Measurements from ENCODE around the gene BSND. TPM values are rescaled to one million over a fixed set of nuclear protein-coding genes. Genes with fewer than 3 reads are reported as not detected.

BSND gene
- total and polyA plus RNA-seq, 2 experiments from 2014 or later = 0.21 to 0.23 TPM

GRCh38 chr1:54968551-54968950 is 30.2 kb upstream of the BSND start:
- no peaks in the 10 kb centered on the region for H3K79me2 ChIP-seq
- TF ChIP-seq EZH2 (IDR thresholded peaks at IDR 0.05; ENCODE audit: borderline replicate concordance) (no peak), EZH2phosphoT487 (IDR thresholded peaks at IDR 0.05; ENCODE audit: low read depth, severe bottlenecking, unreplicated experiment) (no peak)
- TF ChIP-seq, protein P1, sequence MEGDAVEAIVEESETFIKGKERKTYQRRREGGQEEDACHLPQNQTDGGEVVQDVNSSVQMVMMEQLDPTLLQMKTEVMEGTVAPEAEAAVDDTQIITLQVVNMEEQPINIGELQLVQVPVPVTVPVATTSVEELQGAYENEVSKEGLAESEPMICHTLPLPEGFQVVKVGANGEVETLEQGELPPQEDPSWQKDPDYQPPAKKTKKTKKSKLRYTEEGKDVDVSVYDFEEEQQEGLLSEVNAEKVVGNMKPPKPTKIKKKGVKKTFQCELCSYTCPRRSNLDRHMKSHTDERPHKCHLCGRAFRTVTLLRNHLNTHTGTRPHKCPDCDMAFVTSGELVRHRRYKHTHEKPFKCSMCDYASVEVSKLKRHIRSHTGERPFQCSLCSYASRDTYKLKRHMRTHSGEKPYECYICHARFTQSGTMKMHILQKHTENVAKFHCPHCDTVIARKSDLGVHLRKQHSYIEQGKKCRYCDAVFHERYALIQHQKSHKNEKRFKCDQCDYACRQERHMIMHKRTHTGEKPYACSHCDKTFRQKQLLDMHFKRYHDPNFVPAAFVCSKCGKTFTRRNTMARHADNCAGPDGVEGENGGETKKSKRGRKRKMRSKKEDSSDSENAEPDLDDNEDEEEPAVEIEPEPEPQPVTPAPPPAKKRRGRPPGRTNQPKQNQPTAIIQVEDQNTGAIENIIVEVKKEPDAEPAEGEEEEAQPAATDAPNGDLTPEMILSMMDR (IDR thresholded peaks at IDR 0.05; ENCODE audit: poor library complexity) = no peak
- no peaks in the 10 kb centered on the region for H4K20me1 ChIP-seq (ENCODE audit: insufficient read depth, poor library complexity, severe bottlenecking)
- H3K27ac ChIP-seq = no peak overlapping the region
- no peak overlapping the region for H2AFZ ChIP-seq
- H3K4me2 ChIP-seq = no peak overlapping the region
- no peak overlapping the region for H3K4me3 ChIP-seq
- H3K36me3 ChIP-seq (replicated peaks; ENCODE audit: insufficient read depth, low read depth) = no peaks in the 10 kb centered on the region
- H3K9me2 ChIP-seq (replicated peaks; ENCODE audit: insufficient read depth) = no peaks in the 10 kb centered on the region
- H3K4me1 ChIP-seq (ENCODE audit: insufficient read depth) = no peaks in the 10 kb centered on the region
- 86% methylated on average over 4 of the region's 4 CpGs for WGBS (ENCODE audit: low lambda C conversion rate, missing lambda C conversion rate)
- no peaks in the 10 kb centered on the region for H3K27me3 ChIP-seq
- no peak for DNase-seq (ENCODE audit: low spot score)
- H3K9me3 ChIP-seq (ENCODE audit: low read depth) = no peaks in the 10 kb centered on the region

DNA sequence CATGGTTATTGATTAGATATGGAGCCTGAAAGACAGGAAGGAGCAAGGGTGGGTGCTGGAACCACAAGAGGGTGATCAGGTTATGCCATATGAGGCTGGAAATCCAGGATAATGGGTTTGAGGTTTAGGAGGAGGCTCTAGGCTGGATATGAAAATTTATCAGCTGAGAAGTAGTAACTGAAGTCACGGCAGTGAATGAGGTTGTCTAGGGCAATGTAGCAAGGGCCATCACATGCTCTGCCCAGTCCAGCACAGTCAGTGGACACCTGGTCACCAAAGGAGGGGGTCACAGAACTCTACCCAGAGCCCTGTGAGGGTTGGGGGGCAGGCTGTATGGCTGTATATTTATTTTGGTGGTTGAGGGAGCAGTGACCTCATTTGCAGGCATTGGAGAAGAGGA is 28.9 kb upstream of the BSND start:
- no peaks in the 10 kb centered on the region for H3K4me1 ChIP-seq (ENCODE audit: insufficient read depth)
- H3K4me3 ChIP-seq = no peak overlapping the region
- no peaks in the 10 kb centered on the region for H3K9me2 ChIP-seq (replicated peaks; ENCODE audit: insufficient read depth)
- H3K36me3 ChIP-seq (replicated peaks; ENCODE audit: insufficient read depth, low read depth) = no peaks in the 10 kb centered on the region
- 92% methylated on average over 1 of the region's 1 CpG for whole genome bisulfite sequencing (ENCODE audit: low lambda C conversion rate, missing lambda C conversion rate)
- no peaks in the 10 kb centered on the region for H3K9me3 ChIP-seq (ENCODE audit: low read depth)
- DNase-seq (ENCODE audit: low spot score) = no peak
- H3K4me2 ChIP-seq = no peak overlapping the region
- H2AFZ ChIP-seq = no peak overlapping the region
- H3K27ac ChIP-seq = no peak overlapping the region
- no peaks in the 10 kb centered on the region for H4K20me1 ChIP-seq (ENCODE audit: insufficient read depth, poor library complexity, severe bottlenecking)
- H3K79me2 ChIP-seq = no peaks in the 10 kb centered on the region
- no peaks in the 10 kb centered on the region for H3K27me3 ChIP-seq
- TF ChIP-seq EZH2 (IDR thresholded peaks at IDR 0.05; ENCODE audit: borderline replicate concordance) (no peak), EZH2phosphoT487 (IDR thresholded peaks at IDR 0.05; ENCODE audit: low read depth, severe bottlenecking, unreplicated experiment) (no peak)
- TF ChIP-seq, protein P1 (IDR thresholded peaks at IDR 0.05; ENCODE audit: poor library complexity) = no peak

GRCh38 chr1:54970901-54971300 is 27.8 kb upstream of the BSND start:
- TF ChIP-seq EZH2 (IDR thresholded peaks at IDR 0.05; ENCODE audit: borderline replicate concordance) = no peak
- no peak for TF ChIP-seq EZH2phosphoT487 (IDR thresholded peaks at IDR 0.05; ENCODE audit: low read depth, severe bottlenecking, unreplicated experiment)
- TF ChIP-seq, protein P1 (IDR thresholded peaks at IDR 0.05; ENCODE audit: poor library complexity) = no peak
- Histone ChIP-seq H3K36me3 (replicated peaks; ENCODE audit: insufficient read depth, low read depth) (no peaks in the 10 kb centered on the region), H3K27me3 (no peaks in the 10 kb centered on the region), H3K9me3 (ENCODE audit: low read depth) (no peaks in the 10 kb centered on the region), H3K4me2 (no peak overlapping the region), H3K27ac (peak overlapping the region; percentile 82), H3K4me1 (ENCODE audit: insufficient read depth) (no peaks in the 10 kb centered on the region), H4K20me1 (ENCODE audit: insufficient read depth, poor library complexity, severe bottlenecking) (no peaks in the 10 kb centered on the region), H3K9me2 (replicated peaks; ENCODE audit: insufficient read depth) (no peaks in the 10 kb centered on the region), H3K79me2 (no peaks in the 10 kb centered on the region), H3K4me3 (no peak overlapping the region), H2AFZ (no peak overlapping the region)
- WGBS (ENCODE audit: low lambda C conversion rate, missing lambda C conversion rate) = 87% methylated on average over 5 of the region's 5 CpGs
- DNase-seq (ENCODE audit: low spot score) = peak; percentile 4

- no peaks in the 10 kb centered on the region for H3K9me3 ChIP-seq (ENCODE audit: low read depth)
- no peak overlapping the region for H3K4me3 ChIP-seq
- no peaks in the 10 kb centered on the region for H3K79me2 ChIP-seq
- no peaks in the 10 kb centered on the region for H3K9me2 ChIP-seq (replicated peaks; ENCODE audit: insufficient read depth)
- 69% methylated on average over 7 of the region's 7 CpGs for WGBS (ENCODE audit: low lambda C conversion rate, missing lambda C conversion rate)
- H3K36me3 ChIP-seq (replicated peaks; ENCODE audit: insufficient read depth, low read depth) = no peaks in the 10 kb centered on the region
- H3K27ac ChIP-seq = peak overlapping the region; percentile 82
- DNase-seq (ENCODE audit: low spot score) = peak; percentile 56
- no peak overlapping the region for H2AFZ ChIP-seq
- no peaks in the 10 kb centered on the region for H4K20me1 ChIP-seq (ENCODE audit: insufficient read depth, poor library complexity, severe bottlenecking)
- H3K4me1 ChIP-seq (ENCODE audit: insufficient read depth) = no peaks in the 10 kb centered on the region
- H3K27me3 ChIP-seq = no peaks in the 10 kb centered on the region
- TF ChIP-seq EZH2 (IDR thresholded peaks at IDR 0.05; ENCODE audit: borderline replicate concordance) = no peak
- TF ChIP-seq EZH2phosphoT487 (IDR thresholded peaks at IDR 0.05; ENCODE audit: low read depth, severe bottlenecking, unreplicated experiment) = no peak
- TF ChIP-seq, protein P1 (IDR thresholded peaks at IDR 0.05; ENCODE audit: poor library complexity) = no peak
- no peak overlapping the region for H3K4me2 ChIP-seq
Observed at GRCh38 chr1:54971317-54971791, 27.4 kb upstream of the BSND start.
